ENCODE measurements around the gene STN1. TPM values are rescaled to one million over a fixed set of nuclear protein-coding genes. Genes with fewer than 3 reads are reported as not detected.

Gene STN1
- total and polyA plus RNA-seq, 9 of the 15 experiments (the other 6 are each of a cell fraction or from before 2014, with no cell fraction given) = 9.1 to 19.6 (median 13.8) TPM

DNA sequence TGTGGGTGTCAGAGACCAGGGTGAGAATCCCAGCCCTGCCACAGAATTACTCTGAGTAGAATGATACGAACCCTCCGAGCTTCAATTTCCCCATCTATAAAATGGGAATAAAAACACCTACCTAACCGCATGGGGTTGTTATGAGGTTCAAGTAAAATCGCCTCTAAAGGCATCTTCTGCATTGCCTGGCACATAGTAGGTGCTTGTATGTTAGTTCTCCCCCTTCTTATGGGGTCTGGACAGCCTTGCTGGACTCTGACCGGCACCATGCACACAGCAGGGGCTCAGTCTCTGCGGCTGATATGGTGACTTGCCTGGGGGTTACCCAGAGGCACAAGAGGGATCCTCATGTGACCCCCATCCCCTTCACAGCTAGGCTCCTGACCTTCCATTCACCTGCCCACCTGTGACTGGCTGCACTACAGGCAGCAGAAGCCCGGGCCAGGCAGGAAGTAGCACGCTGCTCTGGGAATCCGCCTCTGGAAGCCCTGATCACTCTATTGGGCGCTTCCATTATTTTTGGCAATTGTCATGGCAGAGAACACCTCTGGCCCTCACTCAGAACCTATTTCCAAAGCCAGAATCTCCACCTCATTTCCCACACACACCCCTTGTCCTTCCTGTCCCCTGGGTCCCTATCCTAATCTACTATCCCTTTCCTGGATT lies 68.6 kb downstream of the STN1 start (continued):
- TF ChIP-seq MEF2A (IDR thresholded peaks at IDR 0.05; ENCODE audit: control insufficient read depth, low read depth, low read length) (no peak), HNRNPH1 (optimal IDR thresholded peaks at IDR 0.05; ENCODE audit: low read depth, low read length) (no peak)

DNA sequence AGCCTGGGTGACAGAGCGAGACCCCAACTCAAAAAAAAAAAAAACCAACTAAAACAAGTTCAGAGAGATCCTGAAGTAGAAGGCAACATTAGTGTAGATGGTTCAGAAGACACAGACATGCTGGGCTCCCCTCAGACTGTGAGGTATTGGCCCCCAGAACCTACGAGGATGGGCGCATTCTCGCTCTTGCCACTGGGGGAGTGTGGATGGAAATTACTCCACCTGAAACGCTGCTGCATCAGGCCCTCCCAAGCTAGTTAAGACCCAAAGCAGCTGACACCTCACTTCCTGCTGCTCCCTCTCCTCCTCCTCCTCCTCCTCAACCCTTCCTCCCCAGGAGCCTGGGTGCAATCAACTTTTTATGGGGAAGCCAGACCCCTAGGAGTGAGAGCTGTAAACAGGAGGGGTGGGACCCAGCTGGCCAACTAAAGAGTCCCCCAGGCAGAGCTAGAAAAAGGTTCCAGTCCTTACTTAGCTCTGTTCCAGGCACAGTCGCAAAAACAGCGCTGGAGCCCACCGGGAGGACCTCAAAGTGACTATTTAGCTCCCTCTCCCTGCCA lies 70.0 kb downstream of the STN1 start:
- Histone ChIP-seq H3K4me1 (replicated peaks in 1 of 2; ENCODE audit: control insufficient read depth in 2 of 2, insufficient read depth in 2 of 2, low read length in 2 of 2) (no peaks in the 10 kb centered on the region), H3K36me3 (ENCODE audit: control insufficient read depth, insufficient read depth, low read length) (no peaks in the 10 kb centered on the region), H3K79me2 (ENCODE audit: control insufficient read depth, insufficient read depth, low read length) (no peaks in the 10 kb centered on the region), H3K4me3 (no peak overlapping the region), H3K9ac (ENCODE audit: insufficient read depth in 1 of 2, low read depth in 2 of 2, low read length in 2 of 2) (no peak overlapping the region), H3K9me1 (ENCODE audit: control insufficient read depth, insufficient read depth, low read length) (no peaks in the 10 kb centered on the region), H2AFZ (ENCODE audit: low read depth, low read length) (no peak overlapping the region), H3K9me3 (replicated peaks; ENCODE audit: control insufficient read depth, insufficient read depth, low read depth, low read length) (no peaks in the 10 kb centered on the region), H3K27me3 (ENCODE audit: control insufficient read depth in 2 of 2, insufficient read depth in 2 of 2, low read length in 2 of 2) (peaks cover 3 to 46% of the 10 kb centered on the region in 2 experiments), H3K27ac (ENCODE audit: extremely low read depth, low read depth, low read length) (no peak overlapping the region), H3K4me2 (ENCODE audit: insufficient read depth, low read length) (no peak overlapping the region), H4K20me1 (replicated peaks; ENCODE audit: control insufficient read depth, insufficient read depth, low read length) (no peaks in the 10 kb centered on the region)
- ChIA-PET CTCF (ENCODE audit: low intra/inter-chr PET ratio) (no interaction called here), POLR2A (interaction anchor here (0.6 kb wide), 1 partner anchor 429 kb away, joined by 3 read pairs; no protein-coding TSS in a partner anchor)
- FAIRE-seq = no peak
- WGBS (ENCODE audit: insufficient coverage, low coverage, missing lambda C conversion rate) = 0% methylated on average over 5 of the region's 8 CpGs
- no peak for DNase-seq (ENCODE audit: extremely low read depth in 1 of 4, low spot score in 3 of 4)
- intact Hi-C loops (cut with micrococcal nuclease) (no loop called here), in situ Hi-C loops (cut with MboI) (loop anchor here (5.0 kb wide), 1 partner anchor 126 kb away; no protein-coding TSS in a partner anchor)
- no TSS peak for BruUV-seq (replicated peaks)
- ATAC-seq = no peak
- no peak for TF ChIP-seq RCOR1 (IDR thresholded peaks at IDR 0.05; ENCODE audit: borderline replicate concordance in 1 of 2, low read depth in 2 of 2, low read length in 2 of 2)
- TF ChIP-seq BDP1 (IDR thresholded peaks at IDR 0.05; ENCODE audit: insufficient read depth, insufficient read length) = no peak
- TF ChIP-seq, protein P1, sequence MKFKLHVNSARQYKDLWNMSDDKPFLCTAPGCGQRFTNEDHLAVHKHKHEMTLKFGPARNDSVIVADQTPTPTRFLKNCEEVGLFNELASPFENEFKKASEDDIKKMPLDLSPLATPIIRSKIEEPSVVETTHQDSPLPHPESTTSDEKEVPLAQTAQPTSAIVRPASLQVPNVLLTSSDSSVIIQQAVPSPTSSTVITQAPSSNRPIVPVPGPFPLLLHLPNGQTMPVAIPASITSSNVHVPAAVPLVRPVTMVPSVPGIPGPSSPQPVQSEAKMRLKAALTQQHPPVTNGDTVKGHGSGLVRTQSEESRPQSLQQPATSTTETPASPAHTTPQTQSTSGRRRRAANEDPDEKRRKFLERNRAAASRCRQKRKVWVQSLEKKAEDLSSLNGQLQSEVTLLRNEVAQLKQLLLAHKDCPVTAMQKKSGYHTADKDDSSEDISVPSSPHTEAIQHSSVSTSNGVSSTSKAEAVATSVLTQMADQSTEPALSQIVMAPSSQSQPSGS (CRISPR knock-in tag; IDR thresholded peaks at IDR 0.05) = no peak
- TF ChIP-seq DPF2 (IDR thresholded peaks at IDR 0.05) = no peak
- TF ChIP-seq RB1 (IDR thresholded peaks at IDR 0.05; ENCODE audit: low read depth) = no peak
- no peak for TF ChIP-seq MTA3 (IDR thresholded peaks at IDR 0.05; ENCODE audit: borderline replicate concordance)
- no peak for TF ChIP-seq GMEB1 (CRISPR knock-in tag; IDR thresholded peaks at IDR 0.05)
- TF ChIP-seq L3MBTL2 (IDR thresholded peaks at IDR 0.05) = no peak
- no peak for TF ChIP-seq FOXJ3 (CRISPR knock-in tag; IDR thresholded peaks at IDR 0.05)
- no peak for TF ChIP-seq PRMT5 (CRISPR knock-in tag; IDR thresholded peaks at IDR 0.05)
- TF ChIP-seq TEAD1 (CRISPR knock-in tag; IDR thresholded peaks at IDR 0.05) = no peak
- no peak for TF ChIP-seq ZNF175 (CRISPR knock-in tag; IDR thresholded peaks at IDR 0.05; ENCODE audit: low read depth)
- no peak for TF ChIP-seq MTF1 (CRISPR knock-in tag; IDR thresholded peaks at IDR 0.05; ENCODE audit: borderline replicate concordance)
- TF ChIP-seq ZNF23 (CRISPR knock-in tag; IDR thresholded peaks at IDR 0.05) = no peak

Measured in K562 (cell line).